Measurements from ENCODE around the gene TDRD3.

- TF ChIP-seq, protein P1, sequence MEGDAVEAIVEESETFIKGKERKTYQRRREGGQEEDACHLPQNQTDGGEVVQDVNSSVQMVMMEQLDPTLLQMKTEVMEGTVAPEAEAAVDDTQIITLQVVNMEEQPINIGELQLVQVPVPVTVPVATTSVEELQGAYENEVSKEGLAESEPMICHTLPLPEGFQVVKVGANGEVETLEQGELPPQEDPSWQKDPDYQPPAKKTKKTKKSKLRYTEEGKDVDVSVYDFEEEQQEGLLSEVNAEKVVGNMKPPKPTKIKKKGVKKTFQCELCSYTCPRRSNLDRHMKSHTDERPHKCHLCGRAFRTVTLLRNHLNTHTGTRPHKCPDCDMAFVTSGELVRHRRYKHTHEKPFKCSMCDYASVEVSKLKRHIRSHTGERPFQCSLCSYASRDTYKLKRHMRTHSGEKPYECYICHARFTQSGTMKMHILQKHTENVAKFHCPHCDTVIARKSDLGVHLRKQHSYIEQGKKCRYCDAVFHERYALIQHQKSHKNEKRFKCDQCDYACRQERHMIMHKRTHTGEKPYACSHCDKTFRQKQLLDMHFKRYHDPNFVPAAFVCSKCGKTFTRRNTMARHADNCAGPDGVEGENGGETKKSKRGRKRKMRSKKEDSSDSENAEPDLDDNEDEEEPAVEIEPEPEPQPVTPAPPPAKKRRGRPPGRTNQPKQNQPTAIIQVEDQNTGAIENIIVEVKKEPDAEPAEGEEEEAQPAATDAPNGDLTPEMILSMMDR (IDR thresholded peaks at IDR 0.05; ENCODE audit: low read depth, low read length, poor library complexity, severe bottlenecking): no peak
- TF ChIP-seq EZH2phosphoT487 (IDR thresholded peaks at IDR 0.05; ENCODE audit: borderline replicate concordance, low read length): no peak
These were observed 56.5 kb downstream of the TDRD3 start for GRCh38 chr13:60453490-60453889.
